ENCODE results near the gene TM7SF2. TPM values are rescaled to one million over a fixed set of nuclear protein-coding genes. Genes with fewer than 3 reads are reported as not detected.

TM7SF2 gene
- total and polyA plus RNA-seq, 2 of the 13 experiments (the other 11 are each of a cell fraction or from before 2014, with no cell fraction given), result 56.0 to 66.9 TPM

DNA sequence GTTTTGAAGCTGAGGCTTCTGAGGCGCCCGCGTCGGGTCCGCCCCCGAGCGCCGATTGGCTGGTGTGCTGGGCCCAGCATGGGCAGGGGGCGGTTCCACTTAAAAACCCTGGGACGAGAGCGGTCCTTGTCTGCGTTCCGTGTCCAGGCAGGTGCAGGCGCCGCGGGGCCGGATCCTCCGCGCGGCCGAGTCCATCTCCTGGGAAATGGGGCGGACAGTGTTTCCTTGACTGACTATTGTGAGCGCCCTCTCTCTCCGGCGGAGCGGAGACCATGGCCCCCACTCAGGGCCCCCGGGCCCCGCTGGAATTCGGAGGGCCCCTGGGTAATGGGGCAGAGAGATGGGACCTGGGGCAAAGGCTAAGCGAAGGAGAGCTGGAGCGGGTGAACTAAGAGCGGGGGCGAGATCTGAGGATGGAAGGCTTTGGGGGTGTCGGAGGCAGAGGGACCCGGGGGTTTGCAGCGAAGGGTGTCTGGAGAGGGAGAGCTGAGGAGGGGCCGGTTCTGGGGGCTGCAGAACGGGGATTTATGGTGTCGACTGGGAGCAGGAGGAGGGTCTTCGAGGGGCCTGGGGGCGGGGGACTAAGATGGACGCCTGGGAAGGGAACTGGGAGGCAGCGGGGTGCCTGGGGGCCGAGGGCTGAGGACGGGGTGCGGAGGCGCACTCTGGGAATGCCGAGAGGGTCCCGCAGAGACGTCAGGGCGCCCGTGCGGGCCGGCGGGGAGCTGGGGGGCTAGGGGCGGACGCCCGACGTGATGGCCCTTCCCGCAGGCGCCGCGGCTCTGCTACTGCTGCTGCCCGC lies at the start of gene TM7SF2 (continued):
- TF ChIP-seq ZNF280B (CRISPR knock-in tag; IDR thresholded peaks at IDR 0.05; ENCODE audit: borderline replicate concordance) (no peak; the same call in 1 of the 2 replicates), RELA (CRISPR knock-in tag; IDR thresholded peaks at IDR 0.05) (no peak), EP300 (IDR thresholded peaks at IDR 0.05; ENCODE audit: low read depth in 2 of 2, low read length in 2 of 2) (no peak), EP300 (CRISPR knock-in tag; IDR thresholded peaks at IDR 0.05; ENCODE audit: borderline replicate concordance) (no peak), ZNF138 (CRISPR knock-in tag; IDR thresholded peaks at IDR 0.05; ENCODE audit: low read depth) (no peak), ZFP41 (CRISPR knock-in tag; IDR thresholded peaks at IDR 0.05; ENCODE audit: borderline replicate concordance) (no peak), SNAI1 (CRISPR knock-in tag; IDR thresholded peaks at IDR 0.05; ENCODE audit: borderline replicate concordance) (no peak), ZNF704 (CRISPR knock-in tag; IDR thresholded peaks at IDR 0.05; ENCODE audit: borderline replicate concordance) (0 out of 2 replicates have a peak, but pooled peaks have one; percentile 42), ZNF7 (CRISPR knock-in tag; IDR thresholded peaks at IDR 0.05) (0 out of 2 replicates have a peak, but pooled peaks have one; percentile 5), ZNF558 (CRISPR knock-in tag; IDR thresholded peaks at IDR 0.05; ENCODE audit: borderline replicate concordance) (no peak; the same call in 1 of the 2 replicates), SIX1 (CRISPR knock-in tag; IDR thresholded peaks at IDR 0.05; ENCODE audit: borderline replicate concordance) (no peak), CREB1 (IDR thresholded peaks at IDR 0.05) (peak; percentile 59; the same call in 1 of the 2 replicates), CREB1 (CRISPR knock-in tag; IDR thresholded peaks at IDR 0.05) (peak; percentile 70), ZNF850 (CRISPR knock-in tag; conservative IDR thresholded peaks at IDR 0.05) (no peak), ZFYVE20 (CRISPR knock-in tag; IDR thresholded peaks at IDR 0.05; ENCODE audit: borderline replicate concordance, low read depth) (no peak), FOXP1 (IDR thresholded peaks at IDR 0.05) (no peak), FOXP1 (CRISPR knock-in tag; IDR thresholded peaks at IDR 0.05) (no peak), SATB2 (CRISPR knock-in tag; IDR thresholded peaks at IDR 0.05) (no peak), AKAP8 (CRISPR knock-in tag; IDR thresholded peaks at IDR 0.05) (0 out of 2 replicates have a peak, but pooled peaks have one; percentile 2), ZNF256 (CRISPR knock-in tag; conservative IDR thresholded peaks at IDR 0.05) (no peak), GFI1 (CRISPR knock-in tag; IDR thresholded peaks at IDR 0.05; ENCODE audit: borderline replicate concordance) (no peak), SAP130 (CRISPR knock-in tag; IDR thresholded peaks at IDR 0.05; ENCODE audit: low read depth) (peak; percentile 84), ZHX1 (CRISPR knock-in tag; IDR thresholded peaks at IDR 0.05; ENCODE audit: low read depth) (no peak), REXO4 (CRISPR knock-in tag; IDR thresholded peaks at IDR 0.05; ENCODE audit: borderline replicate concordance) (no peak)
- TF ChIP-seq, protein P1, sequence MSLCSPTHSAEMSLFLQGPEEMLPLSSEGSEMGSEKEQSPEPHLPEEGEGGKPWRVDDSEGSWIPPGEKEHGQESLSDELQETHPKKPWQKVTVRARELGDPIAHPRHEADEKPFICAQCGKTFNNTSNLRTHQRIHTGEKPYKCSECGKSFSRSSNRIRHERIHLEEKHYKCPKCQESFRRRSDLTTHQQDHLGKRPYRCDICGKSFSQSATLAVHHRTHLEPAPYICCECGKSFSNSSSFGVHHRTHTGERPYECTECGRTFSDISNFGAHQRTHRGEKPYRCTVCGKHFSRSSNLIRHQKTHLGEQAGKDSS (CRISPR knock-in tag; IDR thresholded peaks at IDR 0.05; ENCODE audit: borderline replicate concordance, low read depth), result peak; percentile 54; the same call in 1 of the 2 replicates

Measured in HepG2 (cell line).